ENCODE measurements around the gene RAB29.

The RAB29 gene

GRCh38 chr1:205794011-205794730 lies 18.9 kb upstream of the RAB29 start:
- no peak for DNase-seq (ENCODE audit: low spot score)

GRCh38 chr1:205792961-205793673 lies 17.8 kb upstream of the RAB29 start:
- no peak for DNase-seq (ENCODE audit: low spot score)

GRCh38 chr1:205792481-205792881 lies 17.2 kb upstream of the RAB29 start:
- no peak for DNase-seq (ENCODE audit: low spot score)

- DNase-seq (ENCODE audit: low spot score): peak; percentile 78
Observed at GRCh38 chr1:205791568-205792180, 16.4 kb upstream of the RAB29 start.

- DNase-seq (ENCODE audit: low spot score): no peak
Observed at GRCh38 chr1:205787287-205787916, 12.1 kb upstream of the RAB29 start.

GRCh38 chr1:205786601-205787000 lies 11.3 kb upstream of the RAB29 start:
- DNase-seq (ENCODE audit: low spot score): no peak

- no peak for DNase-seq (ENCODE audit: low spot score)
Observed at GRCh38 chr1:205785446-205785845, 10.2 kb upstream of the RAB29 start.

- no peak for DNase-seq (ENCODE audit: low spot score)
Observed at GRCh38 chr1:205783904-205784303, 8.6 kb upstream of the RAB29 start.

GRCh38 chr1:205783433-205783795 lies 8.1 kb upstream of the RAB29 start:
- DNase-seq (ENCODE audit: low spot score): no peak

GRCh38 chr1:205782627-205783432 lies 7.5 kb upstream of the RAB29 start:
- DNase-seq (ENCODE audit: low spot score): no peak

GRCh38 chr1:205780335-205780734 lies 5.1 kb upstream of the RAB29 start:
- DNase-seq (ENCODE audit: low spot score): no peak

GRCh38 chr1:205777994-205778393 lies 2.7 kb upstream of the RAB29 start:
- no peak for DNase-seq (ENCODE audit: low spot score)

GRCh38 chr1:205775717-205776056 lies 405 bp upstream of the RAB29 start:
- DNase-seq (ENCODE audit: low spot score): no peak

GRCh38 chr1:205774198-205775014 lies 876 bp downstream of the RAB29 start:
- DNase-seq (ENCODE audit: low spot score): peak; percentile 39

- DNase-seq (ENCODE audit: low spot score): no peak
Observed at GRCh38 chr1:205772607-205773032, 2.7 kb downstream of the RAB29 start.

- DNase-seq (ENCODE audit: low spot score): no peak
Observed at GRCh38 chr1:205770618-205771017, 4.7 kb downstream of the RAB29 start.

- DNase-seq (ENCODE audit: low spot score): no peak
Observed at GRCh38 chr1:205769641-205770365, 5.5 kb downstream of the RAB29 start.

- no peak for DNase-seq (ENCODE audit: low spot score)
Observed at GRCh38 chr1:205767248-205767647, 8.0 kb downstream of the RAB29 start.

- DNase-seq (ENCODE audit: low spot score): no peak
Observed at GRCh38 chr1:205766570-205766969, 8.7 kb downstream of the RAB29 start.

GRCh38 chr1:205766038-205766437 lies 9.2 kb downstream of the RAB29 start:
- no peak for DNase-seq (ENCODE audit: low spot score)

Data from iPS-NIHi11 (cell line).